Uterus (tissue), 2 donors: ENCODE data around the gene KRTAP25-1.

Experiments
- POLR2A ChIP-seq, 2 donors: fragments of 450-650 bp; IDR thresholded peaks; one replicate each; pipeline ENCODE4 v1.6.1; 2016; ENCODE audit warnings: antibody characterized with exemption in 2 of 2, mild to moderate bottlenecking in 1 of 2, moderate library complexity in 1 of 2
- TF ChIP-seq, protein P1 (sequence below), 4 experiments: fragments of 200-600 bp in 2 of 4; fragments of 450-650 bp in 2 of 4; sonication (generic) in 2 of 4; IDR thresholded peaks; one replicate each; pipeline ENCODE4 v1.5.1; 2016 to 2019; ENCODE audit warnings: antibody characterized with exemption in 4 of 4, mild to moderate bottlenecking in 2 of 4, moderate library complexity in 1 of 4

GRCh38 chr21:30315701-30316100 is 26.4 kb upstream of the KRTAP25-1 start:
- TF ChIP-seq, protein P1, sequence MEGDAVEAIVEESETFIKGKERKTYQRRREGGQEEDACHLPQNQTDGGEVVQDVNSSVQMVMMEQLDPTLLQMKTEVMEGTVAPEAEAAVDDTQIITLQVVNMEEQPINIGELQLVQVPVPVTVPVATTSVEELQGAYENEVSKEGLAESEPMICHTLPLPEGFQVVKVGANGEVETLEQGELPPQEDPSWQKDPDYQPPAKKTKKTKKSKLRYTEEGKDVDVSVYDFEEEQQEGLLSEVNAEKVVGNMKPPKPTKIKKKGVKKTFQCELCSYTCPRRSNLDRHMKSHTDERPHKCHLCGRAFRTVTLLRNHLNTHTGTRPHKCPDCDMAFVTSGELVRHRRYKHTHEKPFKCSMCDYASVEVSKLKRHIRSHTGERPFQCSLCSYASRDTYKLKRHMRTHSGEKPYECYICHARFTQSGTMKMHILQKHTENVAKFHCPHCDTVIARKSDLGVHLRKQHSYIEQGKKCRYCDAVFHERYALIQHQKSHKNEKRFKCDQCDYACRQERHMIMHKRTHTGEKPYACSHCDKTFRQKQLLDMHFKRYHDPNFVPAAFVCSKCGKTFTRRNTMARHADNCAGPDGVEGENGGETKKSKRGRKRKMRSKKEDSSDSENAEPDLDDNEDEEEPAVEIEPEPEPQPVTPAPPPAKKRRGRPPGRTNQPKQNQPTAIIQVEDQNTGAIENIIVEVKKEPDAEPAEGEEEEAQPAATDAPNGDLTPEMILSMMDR (IDR thresholded peaks at IDR 0.05), result no peak
- TF ChIP-seq POLR2A (IDR thresholded peaks at IDR 0.05), result no peak
